Measurements from ENCODE around the gene AHNAK.

AHNAK gene

GRCh38 chr11:62500650-62501030, 46.0 kb downstream of the AHNAK start:
- TF ChIP-seq MAX (IDR thresholded peaks at IDR 0.05) (no peak), CEBPB (IDR thresholded peaks at IDR 0.05) (no peak), NFIC (IDR thresholded peaks at IDR 0.05) (no peak), USF1 (IDR thresholded peaks at IDR 0.05) (no peak), TAF1 (IDR thresholded peaks at IDR 0.05; ENCODE audit: low read depth) (no peak), YY1 (IDR thresholded peaks at IDR 0.05; ENCODE audit: low read depth) (no peak), CREB1 (IDR thresholded peaks at IDR 0.05; ENCODE audit: low read depth) (no peak)

GRCh38 chr11:62499944-62500649, 46.5 kb downstream of the AHNAK start:
- peak; percentile 82 for TF ChIP-seq USF1 (IDR thresholded peaks at IDR 0.05)
- no peak for TF ChIP-seq REST (IDR thresholded peaks at IDR 0.05; ENCODE audit: low read depth)

DNA sequence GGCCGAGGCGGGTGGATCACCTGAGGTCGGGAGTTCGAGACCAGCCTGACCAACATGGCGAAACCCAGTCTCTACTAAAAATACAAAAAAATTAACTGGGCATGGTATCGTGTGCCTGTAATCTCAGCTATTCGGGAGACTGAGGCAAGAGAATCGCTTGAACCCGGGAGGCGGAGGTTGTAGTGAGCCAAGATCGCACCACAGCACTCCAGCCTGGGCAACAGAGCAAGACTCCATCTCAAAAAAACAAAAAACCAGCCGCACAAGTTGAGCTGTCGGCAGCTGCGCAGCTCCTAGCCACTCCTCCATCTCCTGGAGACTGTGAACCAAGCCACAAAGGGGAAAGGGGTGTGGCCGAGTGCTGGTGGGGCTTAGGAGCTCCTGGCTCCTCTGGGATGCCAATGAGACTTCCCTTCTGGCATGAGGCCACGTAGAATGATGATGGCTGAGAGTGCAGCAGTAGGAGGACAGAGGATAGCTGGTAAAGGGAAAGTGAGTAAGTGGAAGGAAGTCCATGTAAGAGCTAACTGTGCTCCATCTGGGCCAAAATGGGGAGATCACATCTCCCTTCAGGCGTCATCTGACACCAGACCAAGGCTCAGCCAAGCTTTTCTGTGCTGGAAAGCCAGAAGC, 47.2 kb downstream of the AHNAK start:
- TF ChIP-seq NFIC (IDR thresholded peaks at IDR 0.05), result peak; percentile 45; the same call in 1 of the 2 replicates

DNA sequence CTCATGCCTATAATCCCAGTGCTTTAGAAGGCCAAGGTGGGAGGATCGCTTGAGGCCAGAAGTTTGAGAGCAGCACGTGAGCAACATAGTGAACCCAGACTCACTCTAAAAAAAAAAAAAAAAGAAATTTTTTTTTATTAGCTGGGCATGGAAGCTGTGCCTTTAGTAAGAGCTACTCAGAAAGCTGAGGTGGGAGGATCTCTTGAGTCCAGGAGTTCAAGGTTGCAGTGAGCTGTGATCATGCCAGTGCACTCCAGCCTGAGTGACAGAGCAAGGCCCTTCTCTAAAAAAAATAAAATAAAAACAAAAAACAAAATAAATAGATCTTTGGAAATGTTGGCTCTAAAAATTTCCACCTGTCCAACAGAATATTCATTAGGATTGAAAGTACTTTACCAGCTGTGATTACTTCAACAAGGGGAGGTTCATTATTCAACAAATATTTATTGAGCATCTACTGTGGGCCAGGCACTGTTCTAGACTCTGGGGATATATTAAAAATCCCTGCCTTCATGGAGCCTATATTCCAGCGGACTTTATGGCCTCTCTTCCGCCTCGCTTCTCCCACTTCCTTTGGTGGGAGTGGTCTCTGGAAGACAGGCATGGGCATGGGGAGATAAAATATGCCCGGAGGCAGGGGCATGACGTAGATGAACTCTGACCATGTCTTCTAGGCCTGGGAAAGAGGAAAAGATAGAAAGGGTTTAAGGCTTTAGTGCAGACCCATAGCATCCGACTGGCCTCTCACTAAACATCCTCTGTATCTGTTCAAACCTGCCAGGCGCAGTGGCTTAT, 47.9 kb downstream of the AHNAK start:
- TF ChIP-seq MAX (IDR thresholded peaks at IDR 0.05) (no peak), TEAD4 (IDR thresholded peaks at IDR 0.05) (no peak), FOXM1 (IDR thresholded peaks at IDR 0.05; ENCODE audit: borderline replicate concordance, low read depth) (no peak), NFIC (IDR thresholded peaks at IDR 0.05) (no peak), USF1 (IDR thresholded peaks at IDR 0.05) (no peak), CREB1 (IDR thresholded peaks at IDR 0.05; ENCODE audit: low read depth) (no peak), EP300 (IDR thresholded peaks at IDR 0.05; ENCODE audit: borderline replicate concordance) (no peak), ZBTB7A (IDR thresholded peaks at IDR 0.05; ENCODE audit: low read depth) (no peak), TCF12 (IDR thresholded peaks at IDR 0.05; ENCODE audit: low read depth) (no peak), YY1 (IDR thresholded peaks at IDR 0.05; ENCODE audit: low read depth) (no peak), CEBPB (IDR thresholded peaks at IDR 0.05) (no peak), REST (IDR thresholded peaks at IDR 0.05; ENCODE audit: low read depth) (no peak), RAD21 (IDR thresholded peaks at IDR 0.05; ENCODE audit: low read depth) (no peak), TAF1 (IDR thresholded peaks at IDR 0.05; ENCODE audit: low read depth) (no peak), EGR1 (IDR thresholded peaks at IDR 0.05) (no peak)

GRCh38 chr11:62498031-62498430, 48.6 kb downstream of the AHNAK start:
- TF ChIP-seq CEBPB (IDR thresholded peaks at IDR 0.05) (no peak), MAX (IDR thresholded peaks at IDR 0.05) (no peak), FOXM1 (IDR thresholded peaks at IDR 0.05; ENCODE audit: borderline replicate concordance, low read depth) (no peak), RAD21 (IDR thresholded peaks at IDR 0.05; ENCODE audit: low read depth) (no peak), EGR1 (IDR thresholded peaks at IDR 0.05) (no peak), REST (IDR thresholded peaks at IDR 0.05; ENCODE audit: low read depth) (no peak), NFIC (IDR thresholded peaks at IDR 0.05) (no peak), ZBTB7A (IDR thresholded peaks at IDR 0.05; ENCODE audit: low read depth) (no peak), EP300 (IDR thresholded peaks at IDR 0.05; ENCODE audit: borderline replicate concordance) (no peak), USF1 (IDR thresholded peaks at IDR 0.05) (no peak), TAF1 (IDR thresholded peaks at IDR 0.05; ENCODE audit: low read depth) (no peak), TEAD4 (IDR thresholded peaks at IDR 0.05) (no peak), CREB1 (IDR thresholded peaks at IDR 0.05; ENCODE audit: low read depth) (no peak), YY1 (IDR thresholded peaks at IDR 0.05; ENCODE audit: low read depth) (no peak), TCF12 (IDR thresholded peaks at IDR 0.05; ENCODE audit: low read depth) (no peak)

Data from Ishikawa (cell line).